GM18519 (cell line): ENCODE measurements around the gene SCUBE1.

Experiments
- ATAC-seq: cut with Tn5 transposase; IDR thresholded peaks from one replicate; pipeline ENCODE4 v1.9.1; 2021; ENCODE audit warnings: mild to moderate bottlenecking, moderate library complexity; ENCODE audit not compliant: unreplicated experiment, low FRiP score

The SCUBE1 gene

DNA sequence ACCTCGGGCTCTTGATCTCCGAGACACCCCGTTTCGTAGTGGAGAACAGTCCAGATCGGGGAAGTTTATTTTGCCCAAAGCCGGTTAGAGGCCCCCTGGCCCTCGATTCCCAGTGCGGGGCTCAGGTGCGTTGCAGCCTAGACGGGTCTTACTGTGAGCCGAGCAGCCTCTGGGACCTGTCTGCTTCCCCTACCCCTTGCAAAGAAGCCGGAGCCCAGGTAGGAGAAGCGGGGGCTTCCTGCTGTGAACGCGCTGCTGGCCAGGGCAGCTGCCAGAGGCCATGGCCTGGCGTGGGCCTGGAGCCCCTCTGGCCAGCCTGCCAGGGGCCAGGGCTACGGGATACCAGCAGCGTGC lies 191.2 kb downstream of the SCUBE1 start:
- ATAC-seq = no peak

DNA sequence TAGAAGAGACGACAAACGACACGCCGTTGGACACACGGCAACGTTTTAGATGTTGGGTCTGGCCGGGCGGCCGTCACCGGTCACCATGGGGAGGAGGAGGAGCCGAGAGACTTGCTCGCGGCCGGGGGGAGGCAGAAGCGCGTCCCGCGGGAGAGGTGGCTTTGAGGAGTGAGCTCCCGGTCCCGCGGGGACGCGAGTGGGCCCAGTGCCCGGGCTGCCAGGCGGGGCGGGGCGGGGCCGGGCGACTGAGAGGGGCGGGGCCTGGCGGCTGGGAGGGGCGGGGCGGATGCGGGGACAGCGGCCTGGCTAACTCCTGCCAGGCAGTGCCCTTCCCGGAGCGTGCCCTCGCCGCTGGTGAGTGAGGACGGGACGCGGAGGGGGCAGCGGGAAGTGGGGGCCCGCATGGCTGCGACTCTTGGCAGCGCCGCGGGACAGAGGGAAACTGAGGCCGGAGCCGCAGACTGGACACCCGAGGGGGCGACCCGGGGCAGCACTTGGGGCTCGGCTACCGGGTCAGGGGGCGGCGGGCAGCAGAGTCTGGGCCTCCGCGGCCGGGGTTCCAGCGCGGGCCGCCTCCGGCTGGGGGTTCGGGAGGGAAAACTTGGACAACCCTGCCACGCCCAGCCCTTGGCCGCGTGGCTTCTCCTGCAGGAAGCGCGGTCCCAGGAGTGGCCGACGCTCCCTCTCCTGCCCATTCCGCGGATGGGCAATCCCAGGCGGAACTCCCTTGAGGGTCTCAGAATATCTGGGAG lies 191.7 kb downstream of the SCUBE1 start, which contains the start of gene TSPO:
Gene TSPO, plus strand, starts transcription at position 309 of the 752 bp plus-strand sequence. CDS start 7,680 bp downstream, outside the sequence.
- ATAC-seq = no peak

DNA sequence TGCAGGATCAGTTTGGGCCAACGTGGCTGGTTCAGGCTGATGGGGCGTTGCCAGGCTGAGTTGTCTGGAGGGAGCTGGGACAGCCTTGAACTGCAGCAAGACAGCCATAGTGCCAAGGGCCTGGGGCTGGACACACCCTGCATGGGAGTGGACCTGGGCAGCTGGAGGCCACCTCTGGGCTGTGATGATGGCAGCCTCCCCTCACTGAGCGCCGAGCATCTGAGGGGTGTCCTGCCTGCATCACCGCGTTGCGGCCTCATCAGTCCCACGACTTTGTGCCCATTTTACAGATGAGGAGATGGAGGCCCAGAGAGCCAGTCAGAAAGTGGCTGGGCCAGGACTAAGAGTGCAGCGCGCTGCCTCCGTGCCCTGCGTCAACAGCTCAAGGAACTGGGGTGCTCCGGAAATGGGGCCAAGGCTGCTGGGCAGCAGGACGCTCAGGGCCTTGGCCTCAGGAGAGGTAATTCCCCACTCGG lies 192.4 kb downstream of the SCUBE1 start:
- no peak for ATAC-seq

DNA sequence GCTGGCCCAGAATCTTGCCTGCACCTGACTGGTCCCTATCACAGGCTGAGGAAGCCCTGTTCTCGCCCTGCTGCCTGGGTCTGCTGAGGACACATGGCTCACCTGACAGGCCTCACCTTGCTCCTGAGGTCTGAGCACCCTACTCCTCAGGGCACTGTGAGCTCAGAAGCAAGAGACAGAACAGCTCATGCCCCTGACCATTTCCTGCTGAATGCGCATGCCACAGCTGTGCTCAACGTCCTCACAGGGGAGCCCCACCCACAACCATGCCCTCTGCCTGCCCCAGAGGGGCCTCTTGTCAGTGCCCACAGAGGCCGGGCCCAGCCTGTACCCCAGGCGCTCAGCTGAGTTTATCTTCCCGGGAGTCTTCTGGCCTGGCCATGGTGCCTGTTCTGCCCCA lies 194.6 kb downstream of the SCUBE1 start:
- ATAC-seq = no peak

DNA sequence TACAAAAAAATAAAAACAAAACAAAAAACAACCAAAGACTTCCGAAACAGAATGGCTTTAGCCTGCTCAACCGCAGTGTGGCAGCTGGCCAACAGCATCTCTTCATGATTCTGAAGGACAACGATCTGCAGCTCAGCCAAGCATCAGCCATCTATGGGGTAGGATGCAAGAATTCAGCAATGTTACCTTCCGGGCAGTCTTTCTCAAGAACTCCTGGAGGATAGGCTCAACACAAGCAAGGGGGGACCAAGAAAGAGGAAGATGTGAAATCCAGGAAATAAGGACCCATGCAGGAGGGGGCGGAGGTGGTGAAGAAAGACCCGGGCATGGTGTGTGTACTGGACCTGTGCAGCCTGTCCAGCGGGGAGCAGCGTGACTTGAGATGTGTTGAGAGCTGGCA lies 195.4 kb downstream of the SCUBE1 start:
- ATAC-seq = no peak
